ENCODE data around the gene ADK.

The ADK gene

DNA sequence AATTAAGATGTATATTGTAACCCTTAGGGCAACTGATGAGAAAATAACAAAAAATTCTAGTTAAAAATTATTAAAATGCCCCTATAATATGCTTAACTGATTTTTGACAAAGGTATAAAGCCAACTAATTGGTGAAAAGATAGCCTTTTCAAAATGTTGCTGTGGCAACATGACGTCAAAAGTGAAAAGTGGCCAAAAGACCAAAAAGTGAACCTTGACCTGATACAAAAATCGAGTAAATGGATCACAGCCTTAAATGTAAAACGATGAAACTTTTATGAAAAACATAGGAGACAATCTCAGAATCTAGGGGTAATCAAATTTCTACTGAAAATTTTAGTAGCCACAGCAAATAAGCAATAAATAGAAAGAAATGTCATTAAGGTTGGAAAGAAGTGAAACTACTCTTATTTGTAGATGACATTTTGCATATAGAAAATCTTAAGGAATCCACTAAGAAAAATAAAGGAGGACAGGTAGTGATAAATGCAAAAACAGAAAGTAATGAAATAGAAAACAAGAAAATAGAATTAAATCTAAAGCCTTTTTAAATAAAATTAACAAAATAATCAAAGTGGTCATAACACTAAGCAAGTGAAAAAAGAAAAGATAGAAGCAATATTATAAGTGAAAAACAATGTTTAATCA is 285.6 kb downstream of the ADK start:
- H3K4me2 ChIP-seq, result no peak overlapping the region
- no peaks in the 10 kb centered on the region for H3K27me3 ChIP-seq (ENCODE audit: insufficient read depth, low read depth)
- H3K27ac ChIP-seq, result no peak overlapping the region
- H4K20me1 ChIP-seq (ENCODE audit: insufficient read depth), result no peaks in the 10 kb centered on the region
- H3K9ac ChIP-seq, result no peak overlapping the region
- no peaks in the 10 kb centered on the region for H3K79me2 ChIP-seq (ENCODE audit: insufficient read depth, low read depth)
- H3K4me1 ChIP-seq (ENCODE audit: low read depth, poor library complexity, severe bottlenecking), result peaks cover 8% of the 10 kb centered on the region
- no peaks in the 10 kb centered on the region for H3K36me3 ChIP-seq (ENCODE audit: insufficient read depth)
- no peak overlapping the region for H2AFZ ChIP-seq (ENCODE audit: low read depth)
- H3K4me3 ChIP-seq (IDR thresholded peaks at IDR 0.05; ENCODE audit: insufficient read depth, low read depth, low read length), result no peak overlapping the region
- TF ChIP-seq, protein P1, sequence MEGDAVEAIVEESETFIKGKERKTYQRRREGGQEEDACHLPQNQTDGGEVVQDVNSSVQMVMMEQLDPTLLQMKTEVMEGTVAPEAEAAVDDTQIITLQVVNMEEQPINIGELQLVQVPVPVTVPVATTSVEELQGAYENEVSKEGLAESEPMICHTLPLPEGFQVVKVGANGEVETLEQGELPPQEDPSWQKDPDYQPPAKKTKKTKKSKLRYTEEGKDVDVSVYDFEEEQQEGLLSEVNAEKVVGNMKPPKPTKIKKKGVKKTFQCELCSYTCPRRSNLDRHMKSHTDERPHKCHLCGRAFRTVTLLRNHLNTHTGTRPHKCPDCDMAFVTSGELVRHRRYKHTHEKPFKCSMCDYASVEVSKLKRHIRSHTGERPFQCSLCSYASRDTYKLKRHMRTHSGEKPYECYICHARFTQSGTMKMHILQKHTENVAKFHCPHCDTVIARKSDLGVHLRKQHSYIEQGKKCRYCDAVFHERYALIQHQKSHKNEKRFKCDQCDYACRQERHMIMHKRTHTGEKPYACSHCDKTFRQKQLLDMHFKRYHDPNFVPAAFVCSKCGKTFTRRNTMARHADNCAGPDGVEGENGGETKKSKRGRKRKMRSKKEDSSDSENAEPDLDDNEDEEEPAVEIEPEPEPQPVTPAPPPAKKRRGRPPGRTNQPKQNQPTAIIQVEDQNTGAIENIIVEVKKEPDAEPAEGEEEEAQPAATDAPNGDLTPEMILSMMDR (conservative IDR thresholded peaks at IDR 0.05; ENCODE audit: low read depth, low read length), result no peak

DNA sequence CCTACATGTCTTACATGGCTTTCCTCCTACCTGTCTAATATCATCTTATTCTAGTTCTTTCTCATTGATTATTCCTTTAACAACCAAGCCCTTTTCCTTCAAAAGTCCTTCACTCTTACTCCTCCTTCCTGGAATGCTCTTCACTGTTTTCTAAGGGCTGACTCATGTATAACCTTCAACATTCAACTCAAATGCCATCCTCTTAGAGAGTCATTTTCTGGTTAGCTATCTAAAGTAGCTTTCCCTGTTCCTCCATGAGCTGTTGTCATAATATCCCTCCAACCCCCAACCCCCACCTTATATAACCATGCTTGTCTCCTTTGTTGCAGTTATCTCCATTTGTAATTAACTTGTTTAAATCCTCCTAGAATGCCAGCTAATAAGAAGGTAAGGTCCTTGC is 286.8 kb downstream of the ADK start:
- no peak overlapping the region for H3K9ac ChIP-seq
- peaks cover 5% of the 10 kb centered on the region for H3K4me1 ChIP-seq (ENCODE audit: low read depth, poor library complexity, severe bottlenecking)
- no peaks in the 10 kb centered on the region for H3K36me3 ChIP-seq (ENCODE audit: insufficient read depth)
- H4K20me1 ChIP-seq (ENCODE audit: insufficient read depth), result no peaks in the 10 kb centered on the region
- TF ChIP-seq, protein P1 (conservative IDR thresholded peaks at IDR 0.05; ENCODE audit: low read depth, low read length), result no peak
- H3K4me2 ChIP-seq, result no peak overlapping the region
- H3K79me2 ChIP-seq (ENCODE audit: insufficient read depth, low read depth), result no peaks in the 10 kb centered on the region
- no peak overlapping the region for H3K4me3 ChIP-seq (IDR thresholded peaks at IDR 0.05; ENCODE audit: insufficient read depth, low read depth, low read length)
- no peak overlapping the region for H3K27ac ChIP-seq
- no peaks in the 10 kb centered on the region for H3K27me3 ChIP-seq (ENCODE audit: insufficient read depth, low read depth)
- H2AFZ ChIP-seq (ENCODE audit: low read depth), result no peak overlapping the region

DNA sequence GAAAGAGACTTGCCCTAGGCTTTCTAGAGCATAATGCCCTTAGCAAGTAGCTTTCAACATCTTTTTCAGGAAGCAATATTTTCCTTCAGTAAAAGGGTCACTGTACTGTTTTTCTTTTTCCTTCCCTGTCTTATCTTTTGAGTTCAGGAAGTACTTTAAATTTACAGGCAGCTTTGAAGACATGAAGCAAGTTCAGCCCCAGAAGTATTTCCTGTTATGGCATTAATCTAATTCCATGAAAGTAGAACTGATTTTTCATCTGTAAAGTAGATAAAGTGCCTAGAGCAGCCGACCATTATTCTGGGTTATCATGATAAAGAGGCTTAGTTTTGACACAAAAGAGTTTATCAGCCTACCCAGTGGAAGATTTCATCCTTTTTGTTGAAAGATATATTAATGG is 288.2 kb downstream of the ADK start:
- H2AFZ ChIP-seq (ENCODE audit: low read depth), result no peak overlapping the region
- H3K4me1 ChIP-seq (ENCODE audit: low read depth, poor library complexity, severe bottlenecking), result no peaks in the 10 kb centered on the region
- H3K27ac ChIP-seq, result no peak overlapping the region
- TF ChIP-seq, protein P1 (conservative IDR thresholded peaks at IDR 0.05; ENCODE audit: low read depth, low read length), result no peak
- H3K27me3 ChIP-seq (ENCODE audit: insufficient read depth, low read depth), result no peaks in the 10 kb centered on the region
- no peak overlapping the region for H3K4me3 ChIP-seq (IDR thresholded peaks at IDR 0.05; ENCODE audit: insufficient read depth, low read depth, low read length)
- no peaks in the 10 kb centered on the region for H3K36me3 ChIP-seq (ENCODE audit: insufficient read depth)
- no peak overlapping the region for H3K4me2 ChIP-seq
- H4K20me1 ChIP-seq (ENCODE audit: insufficient read depth), result no peaks in the 10 kb centered on the region
- no peak overlapping the region for H3K9ac ChIP-seq
- H3K79me2 ChIP-seq (ENCODE audit: insufficient read depth, low read depth), result no peaks in the 10 kb centered on the region

DNA sequence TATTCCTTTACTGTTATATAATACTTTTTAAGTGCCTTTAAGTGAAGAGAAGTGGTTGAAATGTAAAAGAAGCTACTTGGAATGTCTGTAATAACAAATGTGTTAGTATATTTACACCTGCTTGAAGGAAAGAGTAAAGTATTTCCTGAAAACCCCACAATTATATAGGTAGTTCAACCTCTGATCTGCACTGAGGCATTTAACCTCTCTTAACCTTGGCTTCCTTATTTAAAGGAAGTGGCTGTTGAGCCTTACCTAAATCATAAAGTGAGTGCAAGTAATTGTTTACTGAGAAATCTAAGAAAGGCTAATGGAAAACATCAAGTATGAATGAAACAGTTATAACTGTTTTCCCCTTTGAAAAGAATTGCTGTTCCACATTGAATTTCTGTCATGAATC is 294.5 kb downstream of the ADK start:
- Histone ChIP-seq H3K4me2 (no peak overlapping the region), H3K27ac (no peak overlapping the region), H3K36me3 (ENCODE audit: insufficient read depth) (no peaks in the 10 kb centered on the region), H3K4me1 (ENCODE audit: low read depth, poor library complexity, severe bottlenecking) (no peaks in the 10 kb centered on the region), H3K79me2 (ENCODE audit: insufficient read depth, low read depth) (no peaks in the 10 kb centered on the region), H4K20me1 (ENCODE audit: insufficient read depth) (no peaks in the 10 kb centered on the region), H3K27me3 (ENCODE audit: insufficient read depth, low read depth) (no peaks in the 10 kb centered on the region), H3K9ac (no peak overlapping the region), H2AFZ (ENCODE audit: low read depth) (no peak overlapping the region), H3K4me3 (IDR thresholded peaks at IDR 0.05; ENCODE audit: insufficient read depth, low read depth, low read length) (no peak overlapping the region)
- TF ChIP-seq, protein P1 (conservative IDR thresholded peaks at IDR 0.05; ENCODE audit: low read depth, low read length), result no peak
